ENCODE data around the gene PHKA2. TPM values are rescaled to one million over a fixed set of nuclear protein-coding genes. Genes with fewer than 3 reads are reported as not detected.

PHKA2 gene
- polyA plus RNA-seq, 2 of the 4 experiments (the other 2 are of a cell fraction), result 16.1 to 21.2 TPM

GRCh38 chrX:18955676-18956075 is 28.2 kb downstream of the PHKA2 start:
- Histone ChIP-seq H3K4me2 (no peak overlapping the region), H3K4me3 (no peak overlapping the region), H3K27ac (no peak overlapping the region), H3K9me3 (no peaks in the 10 kb centered on the region), H3K4me1 (0 out of 3 replicates have a peak, but pooled peaks cover 6% of the 10 kb centered on the region)
- ATAC-seq, result no peak
- FAIRE-seq, result no peak
- CTCF ChIA-PET, result no interaction called here
- WGBS (ENCODE audit: missing lambda C conversion rate), result 93% methylated on average over 4 of the region's 4 CpGs
- no peak for DNase-seq (ENCODE audit: low read depth in 1 of 2, low spot score in 1 of 2)
- POLR2A ChIA-PET, result no interaction called here
- TF ChIP-seq HOXB13 (CRISPR knock-in tag; IDR thresholded peaks at IDR 0.05; ENCODE audit: low read depth), result no peak

GRCh38 chrX:18951032-18951431 is 32.9 kb downstream of the PHKA2 start:
- no peaks in the 10 kb centered on the region for H3K9me3 ChIP-seq
- H3K27ac ChIP-seq, result no peak overlapping the region
- DNase-seq (ENCODE audit: low read depth in 1 of 2, low spot score in 1 of 2), result peak in 1 of 2 experiments; percentile 16
- no peaks in the 10 kb centered on the region for H3K4me1 ChIP-seq
- CTCF ChIA-PET, result no interaction called here
- TF ChIP-seq RCOR1 (IDR thresholded peaks at IDR 0.05; ENCODE audit: low read depth, low read length), result no peak
- no peak for TF ChIP-seq KDM5A (IDR thresholded peaks at IDR 0.05)
- no peak for TF ChIP-seq BHLHE40 (IDR thresholded peaks at IDR 0.05; ENCODE audit: low read depth, low read length)
- peak; percentile 25 to 38; a peak in 2 of 5 replicates for TF ChIP-seq RAD21 (conservative IDR thresholded peaks at IDR 0.05 in 1 of 2, IDR thresholded peaks at IDR 0.05 in 1 of 2)
- TF ChIP-seq POLR2A (IDR thresholded peaks at IDR 0.05; ENCODE audit: low read length), result no peak
- H3K4me3 ChIP-seq, result no peak overlapping the region
- 92% methylated on average over 8 of the region's 10 CpGs for WGBS (ENCODE audit: missing lambda C conversion rate)
- no peak for FAIRE-seq
- H3K4me2 ChIP-seq, result no peak overlapping the region
- POLR2A ChIA-PET, result no interaction called here
- peak; percentile 66 to 79; a peak in 5 of 6 replicates for ATAC-seq

- Histone ChIP-seq H3K4me1 (no peaks in the 10 kb centered on the region), H3K9me3 (no peaks in the 10 kb centered on the region), H3K27ac (no peak overlapping the region), H3K4me2 (no peak overlapping the region), H3K4me3 (no peak overlapping the region)
- POLR2A ChIA-PET, result no interaction called here
- FAIRE-seq (no peak), ATAC-seq (no peak), DNase-seq (ENCODE audit: low read depth in 1 of 2, low spot score in 1 of 2) (no peak)
- 91% methylated on average over 8 of the region's 8 CpGs for WGBS (ENCODE audit: missing lambda C conversion rate)
- TF ChIP-seq EP300 (IDR thresholded peaks at IDR 0.05) (no peak), ESRRA (IDR thresholded peaks at IDR 0.05; ENCODE audit: borderline replicate concordance, low read length) (no peak), SMC3 (IDR thresholded peaks at IDR 0.05) (no peak), MAZ (IDR thresholded peaks at IDR 0.05; ENCODE audit: borderline replicate concordance, low read depth, low read length) (no peak), RNF2 (IDR thresholded peaks at IDR 0.05; ENCODE audit: borderline replicate concordance, low read depth) (no peak), TP53 (CRISPR knock-in tag; IDR thresholded peaks at IDR 0.05) (no peak)
- TF ChIP-seq, protein P1, sequence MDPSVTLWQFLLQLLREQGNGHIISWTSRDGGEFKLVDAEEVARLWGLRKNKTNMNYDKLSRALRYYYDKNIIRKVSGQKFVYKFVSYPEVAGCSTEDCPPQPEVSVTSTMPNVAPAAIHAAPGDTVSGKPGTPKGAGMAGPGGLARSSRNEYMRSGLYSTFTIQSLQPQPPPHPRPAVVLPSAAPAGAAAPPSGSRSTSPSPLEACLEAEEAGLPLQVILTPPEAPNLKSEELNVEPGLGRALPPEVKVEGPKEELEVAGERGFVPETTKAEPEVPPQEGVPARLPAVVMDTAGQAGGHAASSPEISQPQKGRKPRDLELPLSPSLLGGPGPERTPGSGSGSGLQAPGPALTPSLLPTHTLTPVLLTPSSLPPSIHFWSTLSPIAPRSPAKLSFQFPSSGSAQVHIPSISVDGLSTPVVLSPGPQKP (IDR thresholded peaks at IDR 0.05; ENCODE audit: low read depth, low read length), result no peak
- TF ChIP-seq, protein P2, sequence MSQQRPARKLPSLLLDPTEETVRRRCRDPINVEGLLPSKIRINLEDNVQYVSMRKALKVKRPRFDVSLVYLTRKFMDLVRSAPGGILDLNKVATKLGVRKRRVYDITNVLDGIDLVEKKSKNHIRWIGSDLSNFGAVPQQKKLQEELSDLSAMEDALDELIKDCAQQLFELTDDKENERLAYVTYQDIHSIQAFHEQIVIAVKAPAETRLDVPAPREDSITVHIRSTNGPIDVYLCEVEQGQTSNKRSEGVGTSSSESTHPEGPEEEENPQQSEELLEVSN (IDR thresholded peaks at IDR 0.05; ENCODE audit: borderline replicate concordance, low read depth), result no peak
- CTCF ChIA-PET, result interaction anchor here (1.1 to 1.6 kb wide), 2 partner anchors 33 to 384 kb away, joined by 3 read pairs; no protein-coding TSS in a partner anchor
Measured at GRCh38 chrX:18949944-18950301, 34.0 kb downstream of the PHKA2 start.

DNA sequence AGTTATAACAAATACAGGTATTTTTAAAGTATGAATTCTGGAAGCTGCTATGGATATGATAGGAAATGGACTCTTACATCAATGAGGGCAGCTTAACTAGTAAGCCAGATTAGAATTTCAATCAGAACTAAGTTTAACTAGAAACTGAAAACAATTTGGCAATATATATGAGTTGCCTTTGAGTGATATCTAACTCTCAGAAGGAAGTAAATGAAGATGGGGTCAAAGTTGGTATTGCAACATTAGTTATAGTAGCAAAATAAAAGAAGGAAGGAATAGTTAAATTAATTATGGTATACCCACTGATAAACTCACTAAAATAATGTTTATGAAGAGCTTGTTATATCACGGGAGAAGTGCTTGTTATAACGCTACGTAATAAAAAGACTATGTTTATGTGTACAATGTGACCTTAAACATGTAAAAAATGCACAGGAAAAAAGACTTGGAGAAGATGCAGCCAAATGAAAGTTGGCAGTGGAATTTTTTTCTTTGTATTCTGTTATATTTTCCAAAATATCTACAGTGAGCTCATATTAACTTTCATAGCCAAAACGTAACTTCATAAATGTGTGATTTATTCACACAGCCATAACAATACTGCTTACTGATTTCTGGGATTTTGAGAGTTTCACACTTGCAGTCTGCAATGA is 34.5 kb downstream of the PHKA2 start:
- Histone ChIP-seq H3K4me1 (no peaks in the 10 kb centered on the region), H3K9me3 (no peaks in the 10 kb centered on the region), H3K27ac (no peak overlapping the region), H3K4me2 (no peak overlapping the region), H3K4me3 (no peak overlapping the region)
- no peak for TF ChIP-seq JUNB (IDR thresholded peaks at IDR 0.05)
- no peak for TF ChIP-seq CEBPB (IDR thresholded peaks at IDR 0.05)
- no peak for TF ChIP-seq RCOR1 (IDR thresholded peaks at IDR 0.05; ENCODE audit: low read depth, low read length)
- TF ChIP-seq, protein P3, sequence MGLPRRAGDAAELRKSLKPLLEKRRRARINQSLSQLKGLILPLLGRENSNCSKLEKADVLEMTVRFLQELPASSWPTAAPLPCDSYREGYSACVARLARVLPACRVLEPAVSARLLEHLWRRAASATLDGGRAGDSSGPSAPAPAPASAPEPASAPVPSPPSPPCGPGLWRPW (IDR thresholded peaks at IDR 0.05), result no peak
- no peak for TF ChIP-seq CBX8 (IDR thresholded peaks at IDR 0.05)
- no peak for TF ChIP-seq CBX2 (IDR thresholded peaks at IDR 0.05; ENCODE audit: borderline replicate concordance, low read depth)
- no peak for TF ChIP-seq POLR2A (IDR thresholded peaks at IDR 0.05; ENCODE audit: low read length)
- TF ChIP-seq PHF8 (IDR thresholded peaks at IDR 0.05; ENCODE audit: borderline replicate concordance, low read depth), result no peak
- no peak for DNase-seq (ENCODE audit: low read depth in 1 of 2, low spot score in 1 of 2)
- POLR2A ChIA-PET, result no interaction called here
- WGBS (ENCODE audit: missing lambda C conversion rate), result 87% methylated on average over 4 of the region's 4 CpGs
- CTCF ChIA-PET, result interaction anchor here (1.1 to 1.6 kb wide), 2 partner anchors 34 to 385 kb away, joined by 3 read pairs; no protein-coding TSS in a partner anchor
- no peak for ATAC-seq
- peak; percentile 51 for FAIRE-seq

Measured in A549 (cell line).